Measurements from ENCODE around the gene SKI.
"Not testable (repeated sequence)": the region's sequence is repeated elsewhere in the genome, so short reads cannot be mapped to it uniquely, and the experiment has no call there.

SKI gene

DNA sequence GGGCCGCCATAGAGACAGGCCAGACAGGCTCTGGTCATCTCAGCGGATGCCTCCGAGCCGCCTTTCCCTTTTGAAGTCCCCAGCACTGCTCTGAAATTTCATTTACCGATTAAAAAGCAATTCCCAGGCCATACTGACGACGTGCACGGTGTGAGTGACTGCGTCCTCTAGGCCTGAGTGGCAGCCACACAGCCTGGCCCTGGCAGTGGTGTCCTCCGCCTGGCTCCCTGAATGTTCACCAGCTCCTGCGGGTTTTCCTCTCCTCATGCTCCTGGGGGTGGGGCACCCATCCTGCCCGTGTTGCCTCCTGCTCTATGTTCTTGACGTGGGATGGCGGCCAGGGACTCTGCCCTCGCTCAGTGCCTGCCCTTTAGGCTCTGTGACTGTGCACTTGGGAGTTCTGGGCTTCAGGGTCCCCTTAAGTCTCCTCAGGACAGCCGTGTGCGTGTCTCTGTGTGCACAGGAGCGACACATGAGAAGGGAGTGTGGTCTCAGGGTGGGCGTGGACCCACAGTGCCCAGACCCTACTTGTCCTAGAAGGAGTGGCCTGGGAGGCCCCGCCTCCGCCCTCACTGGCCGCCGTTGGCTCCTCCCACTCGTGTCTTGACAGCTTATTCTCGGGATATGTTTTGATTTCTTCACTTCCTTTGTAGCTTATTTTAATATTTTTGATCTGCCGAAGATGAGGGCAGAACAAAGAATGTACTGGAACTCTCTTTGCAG lies 3.6 kb downstream of the SKI start:
- DNase-seq = no peak

DNA sequence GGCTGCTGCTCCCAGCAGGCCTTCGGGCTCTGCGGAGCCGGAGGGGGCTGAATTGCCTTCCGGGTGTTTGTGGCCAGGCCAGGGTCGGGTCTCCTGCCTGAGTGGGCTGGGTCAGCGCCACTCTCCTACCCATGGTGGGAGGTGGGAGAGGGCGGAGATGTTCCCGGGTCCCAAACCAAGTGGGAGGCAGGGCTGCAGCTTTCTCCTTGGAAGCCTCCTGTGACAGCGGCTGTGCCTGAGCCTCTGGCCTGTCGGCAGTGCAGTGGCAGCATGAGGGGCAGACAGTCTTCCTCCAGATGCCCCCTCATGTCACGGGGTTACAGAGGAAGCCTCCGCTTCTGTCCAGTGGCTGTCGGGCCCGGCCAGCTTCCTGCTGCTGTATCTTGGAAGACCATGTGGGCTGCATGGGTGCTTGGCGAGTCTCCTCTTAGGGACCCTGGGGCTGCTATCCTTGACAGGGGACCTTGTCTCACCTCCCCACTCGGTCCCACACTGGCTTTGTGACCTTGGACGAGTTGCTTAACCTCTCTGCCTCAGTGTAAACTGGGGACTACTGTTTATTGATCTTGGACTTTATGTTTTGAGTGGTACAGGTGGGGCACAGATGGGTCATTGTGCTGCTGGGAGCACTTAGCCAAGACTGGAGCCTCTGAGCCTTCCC lies 4.3 kb downstream of the SKI start:
- no peak for DNase-seq

DNA sequence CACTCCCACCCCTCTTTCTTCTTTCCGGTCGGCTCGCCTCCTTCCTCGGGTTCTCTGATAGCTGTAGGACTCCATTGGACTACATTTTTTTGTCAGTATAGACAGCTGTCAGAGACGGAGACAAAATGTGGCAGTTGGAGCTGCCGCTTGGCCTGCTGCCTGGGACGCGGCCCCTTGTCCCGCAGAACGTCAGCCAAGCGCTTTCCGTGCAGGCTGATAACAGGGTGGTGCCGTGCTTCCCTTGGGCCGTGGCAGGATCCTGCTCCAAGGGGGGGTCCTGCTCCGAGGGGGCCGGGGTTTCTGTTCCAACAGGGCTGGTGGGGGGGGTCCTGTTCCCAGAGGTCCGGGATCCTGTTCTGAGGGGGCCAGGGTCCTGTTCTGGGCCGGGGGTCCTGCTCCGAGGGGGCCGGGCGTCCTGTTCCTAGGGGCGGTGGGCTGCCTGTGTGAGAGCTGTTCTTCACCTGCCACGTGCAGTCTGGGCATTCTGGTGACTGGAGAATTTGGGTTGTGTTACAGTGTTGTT lies 4.9 kb downstream of the SKI start:
- no peak for DNase-seq

DNA sequence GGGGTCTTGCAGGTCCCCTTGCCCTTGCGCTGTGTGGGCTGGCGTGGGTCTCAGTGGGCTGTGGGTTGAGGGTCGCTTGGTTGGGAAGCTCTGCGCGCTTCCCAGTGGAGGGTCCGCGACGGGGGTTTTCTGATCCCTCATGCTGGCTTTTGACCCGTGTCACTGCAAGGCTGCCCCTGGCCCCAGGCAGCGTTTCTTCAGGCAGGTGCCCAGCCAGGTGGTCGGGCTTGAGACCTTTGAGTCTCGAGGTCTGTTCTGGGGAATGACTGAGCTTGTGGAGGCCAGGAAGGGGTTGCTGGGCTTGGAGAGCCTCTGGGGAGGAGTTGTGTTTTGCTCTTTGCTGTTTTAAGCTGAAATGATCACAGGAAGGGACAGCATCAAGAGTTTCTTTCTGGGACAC lies 5.3 kb downstream of the SKI start:
- no peak for DNase-seq

DNA sequence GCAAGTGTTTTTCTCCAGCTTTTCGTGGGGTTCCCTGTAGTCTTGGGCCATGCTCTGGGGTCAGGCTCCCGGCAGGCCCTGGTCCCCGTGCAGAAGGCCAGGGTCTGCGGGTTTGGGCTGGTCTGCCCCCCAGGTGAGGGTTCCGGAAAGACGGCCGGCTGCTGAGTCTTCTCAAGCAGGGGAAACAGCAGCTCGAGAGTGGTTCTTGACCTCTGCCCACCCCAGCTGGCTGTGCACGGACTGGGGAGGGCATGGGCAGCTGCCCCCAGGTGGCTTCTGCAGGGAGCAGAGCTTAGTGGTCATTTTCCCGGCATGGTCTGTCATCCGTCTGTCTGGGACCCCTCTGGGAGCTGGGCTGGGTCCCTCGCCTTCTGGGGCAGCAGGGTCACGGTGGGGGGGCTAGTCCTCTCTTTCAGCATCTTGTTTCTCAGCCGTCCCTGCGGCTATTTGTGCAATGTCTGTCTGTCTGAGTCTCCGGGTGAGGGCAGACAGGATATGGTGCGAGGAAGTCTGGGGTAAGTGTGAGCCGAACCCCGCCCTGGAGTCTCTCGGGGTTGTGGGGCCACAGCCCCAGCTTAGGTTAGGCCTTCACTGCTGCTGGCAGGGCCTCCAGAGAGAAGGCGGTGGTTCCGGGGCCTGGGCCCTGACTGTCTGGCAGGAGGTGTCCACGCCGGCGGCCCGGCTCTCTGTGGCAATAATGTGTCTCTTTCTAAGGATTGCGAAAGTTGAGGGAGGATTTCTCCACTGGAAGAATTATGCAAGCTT lies 6.1 kb downstream of the SKI start:
- no peak for DNase-seq

DNA sequence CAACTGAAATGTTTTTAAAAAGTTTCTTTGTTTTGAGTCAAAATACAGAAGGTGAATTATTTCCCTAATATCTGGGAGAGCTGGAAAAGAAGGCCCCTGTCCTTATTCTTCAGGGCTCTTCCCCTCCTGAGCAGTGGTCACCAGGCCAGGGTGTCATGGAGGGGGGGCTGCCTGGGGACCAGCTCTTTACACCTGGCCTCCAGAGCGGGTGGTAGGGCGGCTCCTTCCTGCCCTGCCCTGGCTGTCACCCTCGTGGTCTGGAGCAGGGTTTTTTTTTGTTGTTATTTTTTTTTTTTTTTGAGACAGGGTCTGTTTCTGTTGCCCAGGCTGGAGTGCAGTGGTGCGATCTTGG lies 6.6 kb downstream of the SKI start:
- no peak for DNase-seq

DNA sequence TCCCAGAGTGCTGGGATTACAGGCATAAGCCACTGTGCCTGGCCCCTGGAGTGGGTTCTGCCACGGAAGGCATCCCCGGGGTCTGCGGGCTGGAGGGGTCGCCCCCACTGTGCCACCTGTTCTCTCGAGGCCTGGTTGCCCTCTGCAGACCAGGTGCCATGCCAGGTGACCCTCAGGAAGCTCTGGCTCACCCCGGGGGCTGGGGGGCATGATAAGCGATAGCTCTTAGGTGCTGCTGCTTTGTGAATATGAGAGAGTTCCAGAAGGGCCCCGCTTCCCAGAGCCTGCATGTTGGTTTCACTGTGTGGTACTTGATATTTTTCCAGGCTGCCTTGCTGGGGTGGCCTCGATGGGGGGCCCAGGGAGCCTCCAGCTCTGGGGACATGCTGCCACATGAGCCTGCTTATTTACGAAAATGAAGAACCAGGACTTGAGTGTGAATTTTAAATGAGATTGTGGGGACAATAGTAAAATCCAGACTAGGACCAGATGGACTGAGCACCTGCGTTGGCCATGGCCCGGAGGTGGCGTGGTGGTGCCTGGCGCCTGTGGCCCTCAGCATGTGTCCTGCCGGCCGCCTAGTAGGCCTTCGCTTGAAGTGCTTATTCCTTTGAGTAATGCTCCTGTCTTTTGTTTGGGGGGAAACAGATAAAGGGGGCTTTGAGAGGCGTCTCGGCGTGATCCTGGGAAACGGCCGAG lies 7.3 kb downstream of the SKI start:
- no peak for DNase-seq

DNA sequence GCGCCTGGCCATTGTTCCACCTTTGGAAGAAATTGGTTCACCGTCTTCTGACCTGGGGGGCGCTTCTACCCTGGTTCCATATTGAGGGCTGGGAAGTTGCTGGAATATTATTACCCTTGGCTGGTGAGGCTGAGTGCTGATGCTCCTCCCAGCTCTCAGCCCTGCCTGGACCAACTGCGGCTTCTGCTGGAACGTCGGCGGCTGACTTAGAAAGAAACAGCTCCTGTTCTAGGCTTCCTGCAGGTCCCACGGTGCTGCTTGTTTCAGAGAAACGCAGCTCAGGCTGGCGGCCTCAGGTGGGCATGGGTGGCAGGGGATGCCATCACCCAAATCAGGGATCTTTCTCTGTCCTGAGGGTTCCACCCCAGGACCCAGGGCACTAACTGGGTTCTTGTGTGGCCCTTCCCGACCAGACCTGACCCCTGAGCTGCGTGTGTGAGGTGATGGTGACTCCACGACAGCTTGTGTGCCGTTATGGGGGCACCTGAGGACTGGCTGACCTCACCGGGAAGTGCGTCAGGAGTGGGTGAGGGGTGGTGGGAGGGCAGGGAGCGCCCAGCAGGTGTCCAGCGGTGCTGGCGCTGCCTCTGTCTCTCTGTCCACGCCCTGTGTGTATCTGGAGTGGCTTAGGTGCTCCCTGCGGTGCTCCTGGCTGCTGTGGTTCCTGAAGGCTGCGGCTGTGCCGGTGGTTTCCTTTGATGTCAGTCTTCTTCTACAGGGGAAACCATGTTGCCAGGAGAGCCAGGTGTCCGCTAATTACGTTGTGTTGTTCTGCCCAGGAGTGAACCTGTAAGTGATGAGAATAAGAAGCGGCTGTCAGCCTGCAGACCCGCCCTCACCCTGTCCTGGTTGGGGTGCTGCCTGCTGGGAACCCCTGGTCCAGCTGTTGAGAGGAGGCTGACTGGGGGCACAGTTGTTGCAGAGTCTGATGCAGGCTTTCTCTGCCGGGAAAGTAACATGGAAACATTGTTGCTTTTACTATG lies 8.9 kb downstream of the SKI start:
- no peak for DNase-seq

DNA sequence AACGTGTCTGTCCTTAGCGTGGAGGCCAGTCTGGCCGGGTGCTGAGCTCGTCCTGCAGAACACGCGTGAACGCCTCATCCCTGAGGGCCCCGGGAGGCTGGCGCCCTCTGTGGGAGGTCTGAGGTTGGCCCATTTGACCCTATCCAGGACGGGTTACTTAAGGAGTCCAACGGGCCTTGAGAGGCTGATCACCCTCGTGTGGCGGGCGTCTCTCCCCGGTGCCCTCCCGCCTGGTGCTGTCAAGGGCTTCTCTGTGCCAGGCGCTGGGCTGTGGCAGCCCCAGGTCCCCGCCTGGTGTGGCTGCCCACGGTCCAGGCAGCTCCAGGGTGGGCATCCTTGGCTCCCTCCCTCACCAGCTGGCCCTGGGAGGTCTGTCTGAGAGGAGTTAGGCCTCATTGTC lies 9.7 kb downstream of the SKI start:
- no peak for DNase-seq

DNA sequence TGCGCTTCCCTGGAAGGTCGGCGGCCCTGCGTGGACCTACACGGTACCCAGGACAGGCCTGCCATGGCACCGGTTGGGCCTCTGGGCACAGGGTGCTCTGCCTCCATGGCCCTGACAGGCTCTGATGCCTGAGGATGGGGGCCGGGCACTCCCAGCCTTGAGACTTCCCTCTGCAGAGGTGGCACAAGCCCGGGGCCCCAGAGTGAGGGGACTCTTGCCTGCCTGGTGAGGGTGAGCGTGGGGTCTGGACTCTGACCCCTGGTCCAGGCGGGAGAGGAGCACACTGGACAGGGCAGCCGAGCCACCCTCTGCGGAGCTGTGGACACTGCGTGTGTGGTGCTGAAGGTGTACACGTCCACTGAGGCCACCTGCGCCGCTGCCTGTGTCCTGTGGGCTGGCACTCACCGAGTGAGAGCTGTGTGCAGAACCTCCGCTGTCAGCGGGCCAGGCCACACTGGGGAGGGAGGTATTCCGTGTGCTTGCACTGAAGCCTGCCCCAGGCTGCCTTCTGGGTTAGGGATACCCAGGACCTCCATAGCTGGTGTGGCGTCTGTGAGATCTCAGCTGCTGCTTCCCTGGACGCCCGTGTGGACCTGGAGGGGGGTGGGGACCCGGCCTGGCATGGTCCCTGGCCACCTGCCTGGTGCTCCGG lies 10.4 kb downstream of the SKI start:
- no peak for DNase-seq

DNA sequence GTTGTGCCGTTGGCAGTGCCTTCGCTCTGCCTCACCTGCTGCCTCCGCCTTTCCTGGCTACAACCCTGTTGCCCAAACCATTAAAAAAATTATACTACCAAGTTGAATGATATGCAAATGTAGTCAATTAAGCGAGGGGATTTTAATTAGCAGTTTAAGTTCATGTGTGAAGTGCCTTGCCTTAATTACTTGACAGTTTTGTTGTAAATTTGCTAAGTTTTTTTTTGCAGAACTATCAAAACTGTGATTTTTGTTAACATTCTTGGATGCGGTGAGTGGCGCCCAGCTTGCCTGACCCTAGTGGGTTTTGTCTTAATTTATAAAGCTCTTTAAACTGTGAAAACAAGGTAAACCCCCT lies 10.9 kb downstream of the SKI start:
- DNase-seq = no peak

DNA sequence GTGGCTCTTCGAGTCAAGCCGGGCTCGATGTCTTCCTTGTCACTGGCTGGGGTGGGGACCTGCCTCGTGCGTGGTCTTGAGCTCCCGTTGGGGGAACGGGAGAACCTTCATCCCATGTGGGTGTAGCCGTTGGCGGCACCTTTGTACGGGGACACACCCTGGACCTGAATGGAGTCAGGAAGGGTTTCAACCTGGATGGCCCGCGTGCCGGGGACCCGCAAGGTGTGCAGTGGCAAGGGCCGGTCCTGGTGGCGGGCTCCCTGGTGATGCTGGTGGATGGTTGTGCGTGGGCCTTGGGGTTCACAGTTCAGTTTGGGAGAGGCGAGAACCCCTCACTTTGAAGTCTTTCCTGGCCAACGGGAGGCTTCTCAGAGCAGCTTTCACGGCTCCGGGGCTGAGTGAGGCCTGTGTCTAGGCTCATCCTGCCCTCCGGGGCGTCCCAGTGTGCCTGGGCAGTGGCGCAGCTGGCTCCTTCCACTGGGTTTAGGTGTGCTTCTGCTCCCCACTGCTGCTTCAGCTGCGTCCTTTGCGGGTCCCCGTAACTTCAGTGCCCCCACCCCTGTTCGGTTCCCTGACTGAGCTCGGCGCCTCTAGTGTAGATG lies 11.4 kb downstream of the SKI start:
- DNase-seq = no peak

DNA sequence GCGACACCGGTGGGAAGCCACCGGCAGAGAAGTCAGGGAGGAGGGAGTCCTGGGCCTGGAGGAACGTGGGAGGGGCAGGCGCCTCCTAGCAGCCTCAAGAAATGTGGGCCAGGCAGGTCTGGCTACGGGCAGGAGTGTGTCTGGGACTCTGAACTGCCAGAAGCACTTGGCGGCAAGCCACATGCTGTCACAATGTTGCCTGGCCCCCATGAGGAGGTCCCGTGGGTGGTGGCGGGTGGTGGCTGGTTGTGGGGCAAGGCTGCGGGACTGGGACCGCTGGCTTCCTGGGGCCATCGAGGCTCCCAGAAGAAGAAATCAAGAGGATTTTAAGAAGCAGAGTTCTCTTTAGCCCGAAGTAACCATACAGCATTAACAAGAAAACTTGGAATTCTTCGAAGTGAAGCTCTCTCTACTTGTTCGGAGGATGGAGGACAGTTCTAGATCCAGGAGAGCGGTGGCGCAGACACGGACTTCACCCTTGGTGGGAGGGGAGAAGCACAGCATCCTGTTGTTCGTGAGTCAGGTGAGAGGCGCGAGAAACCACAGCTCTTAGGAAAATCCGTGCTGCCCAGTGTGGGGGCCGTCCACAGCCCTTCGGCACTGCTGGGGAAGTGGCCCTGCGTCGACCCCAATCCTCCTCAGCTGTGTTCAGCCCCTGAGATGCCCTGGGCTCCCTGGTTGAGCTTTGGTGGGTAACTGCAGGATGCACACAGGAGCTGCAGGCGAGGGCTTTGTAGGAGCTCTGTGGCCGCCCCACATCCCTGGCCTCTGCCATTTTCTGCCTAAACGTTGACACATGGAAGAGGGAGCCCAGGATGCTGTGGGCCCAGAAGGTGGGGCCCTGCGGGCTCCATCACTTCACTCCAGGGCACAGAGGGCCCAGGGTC lies 12.4 kb downstream of the SKI start:
- no peak for DNase-seq

DNA sequence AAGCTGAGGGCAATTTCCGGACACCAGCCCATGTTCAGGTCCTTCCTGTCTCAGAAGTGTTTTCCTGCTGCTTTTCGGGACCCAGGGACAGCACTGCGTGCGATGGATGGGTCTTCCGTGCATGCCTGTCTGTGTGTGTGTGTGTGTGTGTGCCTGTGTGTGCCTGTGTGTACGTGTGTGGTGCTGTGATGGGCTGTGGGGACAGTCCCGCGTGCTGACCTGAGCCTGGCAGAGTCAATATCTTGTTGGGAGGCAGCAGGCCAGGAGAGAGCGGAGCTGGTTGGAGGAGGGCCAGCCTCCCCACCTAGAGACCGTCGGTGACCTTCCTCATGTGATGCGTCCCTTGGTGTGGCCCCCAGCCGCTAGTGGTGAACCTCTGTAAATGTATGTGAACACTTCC lies 13.7 kb downstream of the SKI start:
- no peak for DNase-seq

DNA sequence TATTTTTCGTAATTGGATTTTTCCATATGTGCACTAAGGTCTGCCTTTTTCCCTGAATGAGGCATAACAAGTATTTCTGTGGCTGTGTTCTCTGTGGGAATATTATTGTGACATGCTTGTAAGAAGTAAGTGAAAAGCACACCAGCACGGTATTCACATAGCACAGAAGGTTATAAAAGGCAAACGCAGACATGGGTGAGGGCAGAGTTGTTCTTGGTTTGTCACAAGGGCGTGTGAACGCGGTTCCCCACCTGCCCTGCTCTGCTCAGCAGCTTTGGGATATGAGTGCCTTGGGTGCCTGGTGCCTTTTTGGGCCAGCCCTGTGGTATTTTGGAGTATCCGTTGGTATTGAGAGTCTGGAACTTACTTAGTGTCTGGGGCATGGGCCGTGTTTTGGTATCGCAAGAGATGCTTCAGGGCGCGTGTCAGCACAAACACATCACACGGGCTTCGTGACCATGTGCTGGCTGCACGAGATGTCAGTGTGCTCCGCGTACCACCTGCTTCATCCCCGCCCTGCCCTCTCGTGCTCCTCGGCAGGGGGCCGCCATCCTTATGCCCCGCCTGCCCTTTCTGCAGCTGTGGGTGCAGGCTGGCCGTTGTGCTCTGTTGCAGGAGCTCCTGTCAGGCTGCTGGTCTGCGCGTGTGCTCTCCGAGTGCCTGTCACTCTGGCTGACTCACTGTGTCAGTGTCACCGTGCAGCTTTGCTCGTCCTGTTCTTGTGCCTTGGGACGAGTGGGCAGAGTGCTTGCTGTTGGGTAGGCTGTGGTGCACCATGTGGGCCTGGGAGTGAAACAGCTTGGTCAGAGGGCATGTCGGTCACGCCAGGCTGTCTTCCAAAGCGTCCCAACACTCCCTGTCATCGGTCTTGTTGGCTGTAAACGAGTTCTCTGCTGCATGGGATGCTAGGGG lies 15.0 kb downstream of the SKI start:
- no peak for DNase-seq

DNA sequence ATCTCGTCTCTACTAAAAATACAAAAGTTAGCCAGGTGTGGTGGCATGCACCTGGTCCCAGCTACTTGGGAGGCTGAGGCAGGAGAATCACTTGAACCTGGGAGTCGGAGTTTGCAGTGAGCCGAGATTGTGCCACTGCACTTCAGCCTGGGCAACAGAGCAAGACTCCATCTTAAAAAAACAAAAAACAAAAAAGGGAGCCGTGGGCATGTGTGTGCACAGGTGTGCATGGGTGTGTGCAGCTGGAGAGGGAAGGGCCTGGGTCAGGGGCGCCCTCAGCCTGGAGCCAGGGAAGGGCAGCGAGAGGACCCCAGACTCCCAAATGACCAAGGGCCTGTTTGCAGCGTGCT lies 18.9 kb downstream of the SKI start:
- not testable (repeated sequence) for DNase-seq

DNA sequence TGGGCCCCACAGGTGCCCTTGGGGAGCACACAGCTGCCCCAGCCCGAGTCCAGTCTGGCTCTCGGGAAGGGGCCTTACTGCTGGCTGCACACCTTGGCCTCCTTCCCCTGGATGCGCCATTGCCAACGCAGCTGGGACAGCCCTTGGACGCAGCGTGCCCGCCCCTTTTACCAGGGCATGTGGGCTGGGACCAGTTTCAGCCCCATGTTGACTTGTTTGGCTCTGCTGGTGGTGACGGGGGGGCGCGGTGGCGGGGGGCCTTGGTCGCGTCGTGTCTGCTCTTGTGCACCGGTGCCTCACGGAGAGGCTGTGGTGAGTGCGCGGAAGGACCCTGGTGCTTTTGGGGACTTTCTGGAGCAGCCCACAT lies 19.6 kb downstream of the SKI start:
- no peak for DNase-seq

DNA sequence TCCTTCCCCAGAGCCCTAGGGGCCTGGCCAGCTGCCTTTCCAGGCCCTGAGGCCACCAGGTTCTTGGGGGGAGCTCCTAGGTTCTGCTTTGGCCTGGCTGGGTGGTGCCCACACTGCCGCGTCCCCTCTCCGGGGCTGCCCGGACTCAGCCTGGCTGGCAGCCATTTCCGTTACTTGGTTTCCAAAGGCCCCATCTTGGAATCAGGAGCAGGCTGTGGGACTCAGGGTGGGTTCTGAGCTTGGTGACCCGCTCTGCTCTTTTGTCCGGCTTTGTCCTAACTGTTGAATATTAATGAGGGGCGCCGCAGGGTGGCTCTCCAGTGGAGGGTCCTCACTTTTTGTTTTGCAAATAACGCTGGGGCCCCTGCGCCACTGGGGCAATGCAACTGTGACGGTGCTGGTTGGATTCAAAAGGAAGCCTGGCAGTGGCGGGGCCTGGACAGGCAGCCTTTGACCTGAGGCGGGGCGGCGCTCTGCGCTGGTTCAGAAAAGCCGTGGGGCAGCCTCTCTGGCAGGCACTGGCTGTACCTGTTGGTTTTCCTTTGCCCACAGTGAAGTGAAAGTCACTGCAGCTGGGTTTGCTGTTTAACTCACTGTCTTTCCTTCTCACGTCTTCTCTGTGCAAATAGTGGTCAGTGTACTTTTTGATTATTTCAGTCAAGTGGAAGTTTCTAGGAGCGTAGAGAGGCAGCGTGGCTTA lies 20.2 kb downstream of the SKI start:
- DNase-seq = no peak

Data from NCI-H2029 treated with DMSO at 0.1 percent for 48 hours (cell line).